C4-2B (cell line): ENCODE data around the gene SLC25A51.

Experiments
- H3K27ac ChIP-seq: fragments of 450-650 bp; 2 replicates; pipeline ENCODE4 v1.5.1; 2017
- ZFX ChIP-seq: fragments of 450-650 bp; IDR thresholded peaks from 2 replicates; pipeline ENCODE4 v1.6.1; 2017
- TF ChIP-seq, protein P1 (sequence below): fragments of 450-650 bp; conservative IDR thresholded peaks from 2 replicates; pipeline ENCODE4 v1.5.1; 2017; ENCODE audit warnings: mild to moderate bottlenecking

The SLC25A51 gene

GRCh38 chr9:37909326-37909725, 5.4 kb upstream of the SLC25A51 start:
- no peak overlapping the region for H3K27ac ChIP-seq
- TF ChIP-seq, protein P1, sequence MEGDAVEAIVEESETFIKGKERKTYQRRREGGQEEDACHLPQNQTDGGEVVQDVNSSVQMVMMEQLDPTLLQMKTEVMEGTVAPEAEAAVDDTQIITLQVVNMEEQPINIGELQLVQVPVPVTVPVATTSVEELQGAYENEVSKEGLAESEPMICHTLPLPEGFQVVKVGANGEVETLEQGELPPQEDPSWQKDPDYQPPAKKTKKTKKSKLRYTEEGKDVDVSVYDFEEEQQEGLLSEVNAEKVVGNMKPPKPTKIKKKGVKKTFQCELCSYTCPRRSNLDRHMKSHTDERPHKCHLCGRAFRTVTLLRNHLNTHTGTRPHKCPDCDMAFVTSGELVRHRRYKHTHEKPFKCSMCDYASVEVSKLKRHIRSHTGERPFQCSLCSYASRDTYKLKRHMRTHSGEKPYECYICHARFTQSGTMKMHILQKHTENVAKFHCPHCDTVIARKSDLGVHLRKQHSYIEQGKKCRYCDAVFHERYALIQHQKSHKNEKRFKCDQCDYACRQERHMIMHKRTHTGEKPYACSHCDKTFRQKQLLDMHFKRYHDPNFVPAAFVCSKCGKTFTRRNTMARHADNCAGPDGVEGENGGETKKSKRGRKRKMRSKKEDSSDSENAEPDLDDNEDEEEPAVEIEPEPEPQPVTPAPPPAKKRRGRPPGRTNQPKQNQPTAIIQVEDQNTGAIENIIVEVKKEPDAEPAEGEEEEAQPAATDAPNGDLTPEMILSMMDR, result no peak
- no peak for TF ChIP-seq ZFX

- TF ChIP-seq, protein P1, result no peak
- TF ChIP-seq ZFX, result no peak
- no peak overlapping the region for H3K27ac ChIP-seq
These were observed 4.8 kb upstream of the SLC25A51 start for GRCh38 chr9:37908698-37909186.

DNA sequence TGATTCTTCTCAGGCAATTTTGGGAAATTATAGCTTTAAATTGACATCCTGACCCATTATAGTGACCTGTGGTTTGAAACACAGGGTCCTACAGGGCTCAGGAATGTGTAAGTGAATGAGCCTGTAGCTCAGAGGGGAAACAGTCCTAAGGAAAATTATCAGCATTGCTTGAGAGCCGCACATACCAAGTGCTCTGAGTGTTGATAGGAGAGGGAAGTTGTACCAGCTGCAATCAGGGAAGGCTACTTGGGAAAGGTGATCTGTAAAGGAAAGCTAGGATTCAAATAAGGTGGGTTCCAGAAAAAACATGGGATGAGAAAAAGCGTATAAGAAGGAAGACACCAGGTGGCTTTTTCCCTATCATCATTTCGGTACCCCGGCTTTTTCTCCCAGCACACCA, 4.4 kb upstream of the SLC25A51 start:
- no peak overlapping the region for H3K27ac ChIP-seq
- TF ChIP-seq, protein P1, result no peak

GRCh38 chr9:37906312-37907239, 2.6 kb upstream of the SLC25A51 start:
- H3K27ac ChIP-seq, result no peak overlapping the region
- no peak for TF ChIP-seq ZFX
- TF ChIP-seq, protein P1, result no peak

GRCh38 chr9:37905776-37906175, 1.8 kb upstream of the SLC25A51 start:
- H3K27ac ChIP-seq, result no peak overlapping the region
- TF ChIP-seq ZFX, result no peak
- TF ChIP-seq, protein P1, result no peak

DNA sequence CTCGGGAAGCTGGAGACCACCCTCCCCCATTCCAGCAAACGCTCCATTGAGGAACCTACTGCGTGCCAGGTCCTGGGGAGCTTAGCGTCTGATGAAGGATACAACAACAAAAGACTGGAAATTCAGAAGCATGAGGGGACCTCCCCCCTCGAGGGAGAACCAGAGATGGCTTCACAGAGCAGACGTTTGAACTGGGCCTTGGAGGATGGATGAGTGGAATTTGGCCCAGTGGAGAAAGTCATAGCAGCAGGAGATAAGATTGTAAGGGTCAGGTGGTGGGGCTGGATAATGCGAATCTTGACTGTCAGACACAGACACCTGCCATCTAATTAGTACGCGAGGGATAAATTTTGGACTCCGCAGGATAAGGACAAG, 1.2 kb upstream of the SLC25A51 start:
- TF ChIP-seq ZFX, result no peak
- peak overlapping the region; percentile 87 for H3K27ac ChIP-seq

DNA sequence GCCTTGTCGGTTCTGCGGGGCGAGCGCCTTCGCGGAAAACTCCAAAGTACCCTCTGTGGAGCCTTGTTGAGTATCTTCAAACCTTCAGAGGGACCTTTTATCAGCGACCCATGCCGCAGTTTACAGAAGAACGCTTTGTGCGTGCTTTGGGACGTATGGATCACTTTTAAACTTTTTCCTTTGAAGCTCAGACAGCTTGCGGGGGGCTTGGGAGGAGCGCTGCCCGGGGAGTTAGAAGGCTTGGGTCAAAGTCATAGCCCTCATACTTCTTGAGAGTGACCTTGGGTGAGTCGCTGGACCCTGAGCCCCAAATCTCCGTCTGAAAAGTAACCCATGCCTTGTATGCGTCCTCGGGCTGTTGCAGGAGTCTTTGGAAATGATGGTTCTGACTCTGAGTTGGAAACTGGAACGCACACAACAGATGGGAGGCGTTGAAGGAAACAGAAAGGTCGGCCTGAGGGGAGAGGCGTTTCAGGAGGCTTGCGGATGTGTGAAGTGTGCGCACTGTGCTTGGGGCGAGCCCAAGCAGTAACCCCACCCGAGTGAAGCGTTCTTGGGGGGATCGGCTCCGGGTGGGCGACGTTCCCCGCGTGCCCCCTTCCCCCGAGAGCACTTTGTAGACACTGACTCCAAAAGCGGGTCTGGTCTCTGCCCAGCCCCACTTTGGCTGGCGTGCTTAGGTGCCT, 661 bp upstream of the SLC25A51 start:
- peak overlapping the region; percentile 87 for H3K27ac ChIP-seq
- no peak for TF ChIP-seq ZFX
- TF ChIP-seq, protein P1, result no peak; the same call in none of the 2 replicates
